Adrenal gland (tissue), 5 donors: ENCODE measurements around the gene CACNA1E.

Experiments
- POLR2A ChIP-seq, 2 donors: fragments of 450-650 bp; IDR thresholded peaks; one replicate each; pipeline ENCODE4 v1.6.1; 2017; ENCODE audit warnings: antibody characterized with exemption in 2 of 2, mild to moderate bottlenecking in 2 of 2, moderate library complexity in 1 of 2
- TF ChIP-seq, protein P1 (sequence below), 6 experiments: fragments of 450-650 bp in 4 of 6; fragments of 200-600 bp in 2 of 6; sonication (generic) in 1 of 6; IDR thresholded peaks; 1 replicate in 5 of 6; 2 replicates in 1 of 6; pipeline versions ENCODE4 v1.5.1 to v1.8.0; 2016 to 2021; ENCODE audit warnings: antibody characterized with exemption in 6 of 6, mild to moderate bottlenecking in 2 of 6, moderate library complexity in 1 of 6
- donor health status: DM: no; HTN: no; CAD: no.

DNA sequence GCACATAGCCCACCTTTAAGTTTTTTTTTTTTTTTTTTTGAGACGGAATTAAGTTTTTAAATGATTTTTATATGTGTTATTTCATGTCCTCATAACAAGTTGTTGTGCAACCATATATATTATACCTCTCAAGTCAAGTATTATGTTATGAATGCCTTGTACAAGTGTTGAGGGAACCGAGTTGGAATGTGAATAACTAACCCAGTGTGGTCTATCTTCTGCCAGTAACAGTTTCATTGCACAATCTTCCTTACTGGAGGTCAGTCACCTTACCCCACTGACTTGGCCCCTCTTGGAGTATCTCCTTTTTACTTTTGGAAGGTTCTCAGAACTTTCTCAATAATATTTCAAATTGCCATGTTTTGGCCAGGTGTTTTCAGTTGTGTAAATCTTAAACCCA lies 201.9 kb downstream of the CACNA1E start:
- TF ChIP-seq, protein P1, sequence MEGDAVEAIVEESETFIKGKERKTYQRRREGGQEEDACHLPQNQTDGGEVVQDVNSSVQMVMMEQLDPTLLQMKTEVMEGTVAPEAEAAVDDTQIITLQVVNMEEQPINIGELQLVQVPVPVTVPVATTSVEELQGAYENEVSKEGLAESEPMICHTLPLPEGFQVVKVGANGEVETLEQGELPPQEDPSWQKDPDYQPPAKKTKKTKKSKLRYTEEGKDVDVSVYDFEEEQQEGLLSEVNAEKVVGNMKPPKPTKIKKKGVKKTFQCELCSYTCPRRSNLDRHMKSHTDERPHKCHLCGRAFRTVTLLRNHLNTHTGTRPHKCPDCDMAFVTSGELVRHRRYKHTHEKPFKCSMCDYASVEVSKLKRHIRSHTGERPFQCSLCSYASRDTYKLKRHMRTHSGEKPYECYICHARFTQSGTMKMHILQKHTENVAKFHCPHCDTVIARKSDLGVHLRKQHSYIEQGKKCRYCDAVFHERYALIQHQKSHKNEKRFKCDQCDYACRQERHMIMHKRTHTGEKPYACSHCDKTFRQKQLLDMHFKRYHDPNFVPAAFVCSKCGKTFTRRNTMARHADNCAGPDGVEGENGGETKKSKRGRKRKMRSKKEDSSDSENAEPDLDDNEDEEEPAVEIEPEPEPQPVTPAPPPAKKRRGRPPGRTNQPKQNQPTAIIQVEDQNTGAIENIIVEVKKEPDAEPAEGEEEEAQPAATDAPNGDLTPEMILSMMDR (IDR thresholded peaks at IDR 0.05): no peak
- no peak for TF ChIP-seq POLR2A (IDR thresholded peaks at IDR 0.05)
